Panc1 (cell line): ENCODE results near the gene RTP1. TPM values are rescaled to one million over a fixed set of nuclear protein-coding genes. Genes with fewer than 3 reads are reported as not detected.
A peak's percentile ranks its signal among the peaks of the same experiment; 100 is the strongest.

ENCODE experiments used
- ATAC-seq: fragments of 200-7000 bp; cut with Tn5 transposase; 2 replicates; pipeline ENCODE4 v1.9.1; 2020; ENCODE audit warnings: mild to moderate bottlenecking, moderate library complexity
- BruUV-seq: library from RNA; stranded (reverse); fragments of 400-500 nt; replicated peaks from 2 replicates; lab custom pipeline; 2021; lab: Mats Ljungman, UMichigan
- CTCF ChIA-PET: fragments of 300-600 bp; sonication (Branson Sonifier 250); formaldehyde crosslinking; loops from one replicate; lab custom pipeline; 2022; ENCODE audit warnings: antibody characterized with exemption; lab: Charles Lee
- POLR2A ChIA-PET: fragments of 300-600 bp; sonication (Branson Sonifier 250); formaldehyde crosslinking; loops from one replicate; lab custom pipeline; 2022; ENCODE audit warnings: antibody characterized with exemption; lab: Charles Lee
- DNase-seq: peaks from one replicate; pipeline ENCODE4 v3.0.0-alpha.2; 2010; ENCODE audit warnings: low read depth, low spot score
- H3K27ac ChIP-seq: 2 replicates; pipeline ENCODE4 v1.5.1; 2011; ENCODE audit warnings: mild to moderate bottlenecking, low read length, inconsistent platforms
- H3K27me3 ChIP-seq: fragments of 200-500 bp; sonication (Bioruptor generic); 2 replicates; pipeline ENCODE4 v1.6.0; 2014; ENCODE audit warnings: low read length, inconsistent platforms; ENCODE audit not compliant: control insufficient read depth, insufficient read depth
- H3K36me3 ChIP-seq: fragments of 200-500 bp; sonication (Bioruptor generic); 2 replicates; pipeline ENCODE4 v1.5.1; 2014; ENCODE audit warnings: inconsistent platforms, mild to moderate bottlenecking, low read length, moderate library complexity; ENCODE audit not compliant: control insufficient read depth, insufficient read depth
- H3K4me1 ChIP-seq: 2 replicates; pipeline ENCODE4 v1.5.1; 2011; ENCODE audit warnings: inconsistent platforms, mild to moderate bottlenecking, low read length, moderate library complexity; ENCODE audit not compliant: control insufficient read depth, insufficient read depth
- H3K4me3 ChIP-seq, 2 experiments: 2 replicates each; pipeline ENCODE4 v1.5.1; 2011 to 2012; ENCODE audit warnings: low read depth in 2 of 2, low read length in 2 of 2, mild to moderate bottlenecking in 2 of 2, inconsistent platforms in 1 of 2, moderate library complexity in 1 of 2
- H3K9me3 ChIP-seq: fragments of 200-500 bp; sonication (Bioruptor generic); 2 replicates; pipeline ENCODE4 v1.5.1; 2014; ENCODE audit warnings: low read depth, mild to moderate bottlenecking, inconsistent platforms, low read length, moderate library complexity; ENCODE audit not compliant: control insufficient read depth, insufficient read depth
- POLR2AphosphoS5 ChIP-seq: IDR thresholded peaks from 2 replicates; pipeline ENCODE4 v1.6.1; 2012; ENCODE audit warnings: mild to moderate bottlenecking, low read depth, low read length, moderate library complexity
- REST ChIP-seq, 2 experiments: IDR thresholded peaks; 2 replicates each; pipeline ENCODE4 v1.6.1; 2011 to 2012; ENCODE audit warnings: low read depth in 2 of 2, control low read depth in 1 of 2, low read length in 1 of 2, mild to moderate bottlenecking in 1 of 2, moderate library complexity in 1 of 2; ENCODE audit not compliant: insufficient read depth in 1 of 2
- SIN3A ChIP-seq: IDR thresholded peaks from 2 replicates; pipeline ENCODE4 v1.6.1; 2012; ENCODE audit warnings: low read depth, mild to moderate bottlenecking, low read length, moderate library complexity, borderline replicate concordance; ENCODE audit not compliant: insufficient read depth
- TCF7L2 ChIP-seq: IDR thresholded peaks from 2 replicates; pipeline ENCODE4 v1.6.1; 2011; ENCODE audit warnings: mild to moderate bottlenecking, low read depth, low read length, inconsistent platforms
- in situ Hi-C: cut with HindIII; loops from 2 replicates; pipeline ENCODE4 v1.10.0; 2016; ENCODE audit warnings: low sequenced_read_pairs, low pct_unique_long_range_greater_than_20kb
- intact Hi-C: fragments of 100-400 bp; cut with micrococcal nuclease; formaldehyde crosslinking; loops from one replicate; pipeline ENCODE4 v1.10.0; 2022; ENCODE audit not compliant: unreplicated experiment
- total RNA-seq: library from RNA; stranded (reverse); gene quantifications from one replicate; pipeline ENCODE4 v1.2.1, GENCODE V29; 2021; ENCODE audit not compliant: unreplicated experiment
- TF ChIP-seq, protein P1 (sequence below): fragments of 450-650 bp; IDR thresholded peaks from 2 replicates; pipeline ENCODE4 v1.5.1; 2017; ENCODE audit warnings: mild to moderate bottlenecking

The RTP1 gene
- total RNA-seq, 1 experiment from 2014 or later, result not detected

DNA sequence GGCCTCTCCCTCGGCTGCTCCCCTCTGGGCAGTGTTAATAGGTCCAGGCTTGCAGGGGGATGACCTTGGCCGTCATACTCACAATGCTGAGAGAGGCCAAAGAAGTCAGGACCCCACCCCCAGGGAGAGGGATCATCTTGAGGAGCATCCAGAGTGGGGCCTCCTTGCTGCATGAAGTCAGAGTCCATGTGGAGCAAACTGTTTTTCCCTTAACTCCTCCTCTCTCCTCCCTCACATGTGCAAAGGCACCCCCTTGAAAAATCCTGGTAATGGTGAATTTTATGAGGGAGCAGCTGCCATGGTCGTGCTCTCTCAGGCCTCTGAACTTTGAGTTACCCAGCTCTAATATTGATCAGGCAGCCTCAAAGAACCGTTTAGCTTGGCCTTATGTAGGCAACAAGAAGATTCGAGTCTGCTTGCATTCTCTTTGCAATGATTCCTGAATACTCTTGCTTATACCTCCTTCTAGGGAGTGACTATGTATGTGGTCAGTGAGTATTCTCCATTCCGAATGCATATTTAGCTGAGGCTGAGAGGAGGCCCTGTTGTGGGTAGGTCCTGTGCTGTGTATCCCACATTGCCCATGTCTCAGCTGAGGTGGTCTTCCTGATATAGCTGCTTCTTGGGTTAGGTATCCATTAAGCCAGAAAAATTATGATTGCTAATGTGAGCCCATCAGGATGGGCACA lies 34.9 kb upstream of the RTP1 start:
- Histone ChIP-seq H3K27ac (no peak overlapping the region), H3K9me3 (peaks cover 4% of the 10 kb centered on the region; the same call in 1 of the 2 replicates), H3K4me1 (no peaks in the 10 kb centered on the region), H3K36me3 (no peaks in the 10 kb centered on the region), H3K4me3 (no peak overlapping the region), H3K27me3 (peaks cover 9% of the 10 kb centered on the region; the same call in 1 of the 2 replicates)
- ATAC-seq (no peak), DNase-seq (no peak)
- POLR2A ChIA-PET, result no interaction called here
- TF ChIP-seq POLR2AphosphoS5, result no peak
- TF ChIP-seq, protein P1, sequence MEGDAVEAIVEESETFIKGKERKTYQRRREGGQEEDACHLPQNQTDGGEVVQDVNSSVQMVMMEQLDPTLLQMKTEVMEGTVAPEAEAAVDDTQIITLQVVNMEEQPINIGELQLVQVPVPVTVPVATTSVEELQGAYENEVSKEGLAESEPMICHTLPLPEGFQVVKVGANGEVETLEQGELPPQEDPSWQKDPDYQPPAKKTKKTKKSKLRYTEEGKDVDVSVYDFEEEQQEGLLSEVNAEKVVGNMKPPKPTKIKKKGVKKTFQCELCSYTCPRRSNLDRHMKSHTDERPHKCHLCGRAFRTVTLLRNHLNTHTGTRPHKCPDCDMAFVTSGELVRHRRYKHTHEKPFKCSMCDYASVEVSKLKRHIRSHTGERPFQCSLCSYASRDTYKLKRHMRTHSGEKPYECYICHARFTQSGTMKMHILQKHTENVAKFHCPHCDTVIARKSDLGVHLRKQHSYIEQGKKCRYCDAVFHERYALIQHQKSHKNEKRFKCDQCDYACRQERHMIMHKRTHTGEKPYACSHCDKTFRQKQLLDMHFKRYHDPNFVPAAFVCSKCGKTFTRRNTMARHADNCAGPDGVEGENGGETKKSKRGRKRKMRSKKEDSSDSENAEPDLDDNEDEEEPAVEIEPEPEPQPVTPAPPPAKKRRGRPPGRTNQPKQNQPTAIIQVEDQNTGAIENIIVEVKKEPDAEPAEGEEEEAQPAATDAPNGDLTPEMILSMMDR, result 0 out of 2 replicates have a peak, but pooled peaks have one; percentile 7
- no TSS peak for BruUV-seq
- intact Hi-C loops, result no loop called here
- in situ Hi-C loops, result no loop called here
- CTCF ChIA-PET, result interaction anchor here (0.7 kb wide), 1 partner anchor 313 kb away, joined by 3 read pairs; no protein-coding TSS in a partner anchor

DNA sequence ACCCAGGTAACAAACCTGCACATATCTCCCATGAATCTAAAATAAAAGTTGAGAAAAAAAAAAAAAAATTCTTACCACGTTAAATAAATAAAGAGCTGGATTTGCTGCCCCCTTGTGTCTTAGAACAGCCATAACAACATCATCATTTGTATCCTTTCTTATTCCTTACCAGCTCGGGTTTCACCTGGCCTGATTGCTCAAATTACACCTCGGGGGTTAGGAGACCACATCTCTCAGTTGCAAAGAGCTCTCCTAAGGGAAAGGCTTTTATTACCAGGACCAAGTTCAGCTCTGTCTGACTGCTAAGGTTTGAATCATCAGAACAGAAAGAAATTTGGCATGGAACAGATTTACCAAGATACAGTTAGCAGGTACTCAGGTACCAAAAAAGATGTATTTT lies 32.1 kb upstream of the RTP1 start:
- H3K4me1 ChIP-seq, result no peaks in the 10 kb centered on the region
- CTCF ChIA-PET, result interaction anchor here (0.6 to 2.1 kb wide), 23 partner anchors 18 to 1928 kb away, joined by 3 to 28 read pairs (median 4); partner anchors contain the start of gene RPL39L
- H3K36me3 ChIP-seq, result no peaks in the 10 kb centered on the region
- intact Hi-C loops, result loop anchor here (1.0 to 5.0 kb wide), 2 partner anchors 53 to 316 kb away; no protein-coding TSS in a partner anchor
- in situ Hi-C loops, result no loop called here
- no peak overlapping the region for H3K4me3 ChIP-seq
- H3K27me3 ChIP-seq, result peaks cover 9% of the 10 kb centered on the region; the same call in 1 of the 2 replicates
- POLR2A ChIA-PET, result interaction anchor here (0.6 to 1.1 kb wide), 4 partner anchors 28 to 551 kb away, joined by 3 to 8 read pairs (median 4); no protein-coding TSS in a partner anchor
- no TSS peak for BruUV-seq
- no peaks in the 10 kb centered on the region for H3K9me3 ChIP-seq
- no peak for TF ChIP-seq TCF7L2
- TF ChIP-seq, protein P1, result peak; percentile 84
- ATAC-seq (peak; percentile 74; the same call in 1 of the 2 replicates), DNase-seq (peak; percentile 25)
- no peak overlapping the region for H3K27ac ChIP-seq

DNA sequence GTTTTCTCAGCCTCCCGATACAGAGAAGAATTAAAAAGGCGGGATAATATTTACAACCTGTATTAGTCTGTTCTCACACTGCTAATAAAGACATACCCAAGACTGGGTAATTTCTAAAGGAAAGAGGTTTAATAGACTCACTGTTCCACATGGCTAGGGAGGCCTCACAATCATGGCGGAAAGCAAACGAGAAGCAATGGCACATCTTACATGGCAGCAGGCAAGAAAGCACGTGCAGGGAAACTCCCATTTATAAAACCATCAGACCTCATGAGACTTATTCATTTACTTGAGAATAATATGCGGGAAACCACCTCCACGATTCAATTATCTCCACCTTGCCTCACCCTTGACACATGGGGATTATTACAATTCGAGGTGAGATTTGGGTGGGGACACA lies 30.5 kb upstream of the RTP1 start:
- ChIA-PET POLR2A (no interaction called here), CTCF (interaction anchor here (0.7 to 0.9 kb wide), 2 partner anchors 29 to 53 kb away, joined by 3 to 5 read pairs; no protein-coding TSS in a partner anchor)
- in situ Hi-C loops, result no loop called here
- Histone ChIP-seq H3K27ac (no peak overlapping the region), H3K4me3 (no peak overlapping the region), H3K36me3 (no peaks in the 10 kb centered on the region), H3K4me1 (no peaks in the 10 kb centered on the region), H3K27me3 (peaks cover 2% of the 10 kb centered on the region; the same call in 1 of the 2 replicates), H3K9me3 (no peaks in the 10 kb centered on the region)
- no TSS peak for BruUV-seq
- ATAC-seq (no peak), DNase-seq (no peak)
- TF ChIP-seq REST (IDR thresholded peaks at IDR 0.05; ENCODE audit: insufficient read depth in 1 of 2, low read depth in 2 of 2, low read length in 1 of 2) (no peak), SIN3A (no peak), POLR2AphosphoS5 (no peak), TCF7L2 (no peak)
- TF ChIP-seq, protein P1, result no peak
- intact Hi-C loops, result loop anchor here (5.0 kb wide), 1 partner anchor 54 kb away; no protein-coding TSS in a partner anchor
